GOT3 (cell line): Measurements from ENCODE around the gene JSRP1.

Source experiments
- DNase-seq: peaks from one replicate; lab custom pipeline; 2025; ENCODE audit warnings: mixed read lengths; lab: John Stamatoyannopoulos, UW

Gene JSRP1

DNA sequence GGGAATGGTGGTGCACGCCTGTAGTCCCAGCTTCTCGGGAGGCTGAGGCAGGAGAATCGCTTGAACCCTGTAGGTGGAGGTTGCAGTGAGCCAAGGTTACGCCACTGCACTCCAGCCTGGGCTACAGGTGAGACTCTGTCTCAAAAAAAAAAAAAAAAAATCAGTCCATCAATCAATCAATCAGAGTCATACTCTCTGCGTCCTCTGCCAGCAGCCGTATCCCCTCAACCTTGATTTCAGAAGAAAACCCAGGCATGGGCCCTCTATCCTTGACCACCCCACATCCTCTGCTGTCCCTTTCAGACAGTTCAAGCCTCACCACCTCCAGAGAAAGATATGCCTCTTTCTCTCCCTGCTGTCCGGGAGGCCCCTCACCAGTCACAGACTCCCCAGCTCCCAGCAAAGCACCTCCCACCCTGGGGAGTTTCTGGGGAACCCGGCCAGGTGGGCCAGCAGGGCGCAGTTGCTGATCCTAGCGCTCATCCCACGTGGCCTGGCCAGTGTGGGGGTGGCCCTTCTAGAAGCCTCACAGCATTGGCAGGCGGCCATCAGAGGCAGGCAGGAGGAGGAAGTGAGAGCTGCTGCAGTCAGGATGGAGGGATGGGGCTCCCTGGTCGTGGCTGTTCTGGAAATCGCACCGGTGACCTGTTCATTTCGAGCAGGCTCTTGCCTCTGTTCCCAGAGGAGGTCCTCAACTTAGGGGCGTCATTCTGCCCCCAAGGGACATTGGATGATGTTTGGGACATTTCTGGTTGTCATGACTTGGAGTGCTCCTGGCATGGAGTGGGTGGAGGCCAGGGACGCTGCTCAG is 10.2 kb upstream of the JSRP1 start:
- DNase-seq, result no peak

DNA sequence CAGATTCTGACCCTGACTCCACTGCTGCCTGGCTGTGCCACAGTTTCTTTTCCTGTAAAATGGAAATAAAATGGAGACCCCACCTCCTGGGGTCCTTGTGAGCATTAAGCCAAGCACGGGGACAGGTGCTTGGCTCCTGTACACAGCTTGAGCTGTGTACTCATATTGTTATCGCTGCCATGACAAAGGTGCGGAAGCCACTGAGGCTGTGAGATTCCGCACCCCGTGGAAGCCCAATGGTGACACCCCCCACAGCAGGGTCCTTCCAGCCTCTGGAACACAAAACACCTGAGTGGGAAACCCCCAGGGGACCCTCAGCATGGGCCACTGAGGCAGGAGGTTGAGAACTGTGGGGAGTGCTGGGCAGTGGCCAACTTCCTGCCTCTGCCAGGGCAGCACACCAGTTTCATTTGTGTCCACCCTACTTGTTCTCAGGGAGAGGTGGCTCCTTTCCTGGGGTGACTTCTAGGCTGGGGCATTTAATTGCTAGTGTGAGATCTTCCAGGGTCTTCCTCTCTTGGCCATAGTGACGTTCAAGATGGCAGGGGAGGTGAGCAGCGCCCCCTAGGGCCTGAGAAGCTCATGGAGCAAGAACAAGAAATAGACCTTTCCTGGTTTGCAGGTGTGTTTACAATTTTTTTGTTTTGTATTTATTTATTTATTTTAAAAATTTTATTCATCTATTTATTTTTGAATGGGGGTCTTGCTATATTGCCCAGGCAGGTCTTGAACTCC is 5.4 kb upstream of the JSRP1 start:
- DNase-seq, result no peak

DNA sequence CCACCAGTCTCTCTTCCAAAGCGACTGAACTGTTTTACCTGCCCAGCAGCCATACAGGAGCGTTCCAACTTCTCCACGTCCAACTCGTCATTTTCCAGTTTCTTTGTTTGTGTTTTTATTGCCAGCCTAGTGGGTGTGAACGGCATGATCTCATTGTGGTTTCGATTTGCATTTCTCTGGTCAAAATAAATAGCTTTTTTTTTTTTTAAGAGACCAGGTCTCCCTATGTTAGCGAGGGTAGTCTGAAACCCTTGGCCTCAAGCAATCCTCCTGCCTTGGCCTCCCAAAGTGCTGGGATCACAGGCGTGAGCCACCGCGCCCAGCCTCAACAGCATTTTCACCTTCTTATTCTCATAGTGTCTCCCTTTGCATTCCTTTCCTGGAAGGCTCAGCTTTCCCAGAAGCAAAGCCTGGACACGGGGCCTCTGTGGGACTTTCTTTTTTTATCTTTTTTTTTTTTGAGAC is 4.2 kb upstream of the JSRP1 start:
- DNase-seq, result no peak

DNA sequence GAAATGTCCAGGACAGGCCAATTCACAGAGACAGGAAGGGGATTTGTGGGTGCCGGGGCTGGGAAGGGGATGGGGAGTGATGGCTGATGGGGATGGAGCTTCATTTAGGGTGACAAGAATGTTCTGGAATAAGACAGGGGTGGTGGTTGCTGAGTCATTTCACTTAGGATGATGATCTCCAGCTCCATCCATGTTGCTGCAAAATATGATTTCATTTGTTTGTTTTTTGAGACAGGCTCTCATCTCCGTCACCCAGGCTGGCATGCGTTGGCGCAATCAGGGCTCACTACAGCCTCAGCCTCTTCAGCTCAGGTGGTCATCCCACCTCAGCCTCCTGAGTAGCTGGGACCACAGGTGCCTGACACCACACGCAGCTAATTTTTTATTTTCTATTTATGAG is 3.1 kb upstream of the JSRP1 start:
- DNase-seq, result no peak

DNA sequence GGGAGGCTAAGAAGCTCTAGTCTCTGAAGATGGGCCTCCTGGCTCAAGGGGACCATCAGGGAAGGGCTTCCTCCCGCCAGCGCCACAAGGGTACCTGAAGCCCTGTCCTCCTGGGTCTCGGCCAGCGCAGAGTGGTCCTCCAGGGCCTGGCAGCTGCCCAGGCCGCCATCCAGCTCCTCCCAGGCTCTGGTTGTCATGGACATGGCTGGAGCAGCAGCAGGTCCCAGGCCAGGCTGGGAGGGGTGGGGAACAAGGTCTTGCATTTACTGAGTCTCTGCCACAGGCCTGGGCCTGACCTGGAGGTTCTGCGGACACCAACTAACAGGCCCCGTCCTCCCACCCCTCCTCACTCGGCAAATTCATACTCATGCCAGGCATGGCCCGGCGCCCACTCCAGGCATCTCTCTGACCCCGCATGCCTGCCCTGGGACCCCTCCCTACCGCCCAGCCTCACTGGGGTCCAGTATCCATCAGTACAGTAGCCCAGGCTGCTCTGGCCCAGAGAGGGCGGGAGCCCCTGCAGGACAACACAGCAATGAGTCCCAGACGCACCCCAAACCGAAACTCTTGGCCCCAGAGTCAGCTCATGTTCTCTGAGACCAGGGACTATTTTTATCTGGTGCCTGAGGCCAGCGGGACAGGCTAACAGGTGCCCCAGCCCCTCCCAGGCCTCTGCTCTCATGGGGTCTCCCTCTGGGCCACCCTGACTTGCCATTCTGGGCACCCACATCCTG is 938 bp downstream of the JSRP1 start:
- DNase-seq, result no peak

DNA sequence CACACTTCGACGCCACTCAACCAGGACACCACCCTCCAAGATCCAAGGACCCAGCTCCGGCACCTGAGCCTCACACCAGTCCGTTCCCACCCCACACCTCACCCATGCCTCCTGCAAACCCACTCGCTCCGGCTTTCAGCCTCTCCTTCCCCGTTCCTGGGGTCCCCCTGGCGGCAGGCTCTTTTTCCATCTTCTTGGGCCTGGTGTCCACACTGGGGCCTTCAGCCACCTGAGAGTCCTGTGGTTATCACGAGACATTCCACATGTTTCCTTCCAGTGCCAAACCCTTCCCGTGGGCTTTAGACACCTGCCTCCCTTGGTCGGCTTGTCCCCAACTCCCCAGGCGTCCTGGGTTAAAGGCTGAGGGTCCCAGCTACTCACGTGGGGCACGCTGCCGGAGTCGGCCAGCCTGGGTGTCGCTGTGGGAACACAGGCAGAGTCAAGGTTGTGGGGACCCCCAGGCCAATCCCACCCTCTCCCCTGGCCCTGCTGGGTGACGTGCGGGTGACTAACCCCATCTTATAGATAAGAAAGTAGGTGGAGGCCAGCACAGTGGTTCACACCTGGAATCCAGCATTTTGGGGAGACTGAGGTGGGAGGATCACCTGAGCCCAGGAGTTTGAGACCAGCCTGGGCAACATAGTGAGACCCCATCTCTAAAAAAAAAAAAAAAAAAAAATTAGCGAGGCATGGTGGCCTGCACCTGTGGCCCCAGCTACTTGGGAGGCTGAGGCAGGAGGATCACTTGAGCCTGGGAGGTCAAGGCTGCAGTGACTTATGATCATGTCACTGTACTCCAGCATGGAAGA is 1.9 kb downstream of the JSRP1 start:
- no peak for DNase-seq

DNA sequence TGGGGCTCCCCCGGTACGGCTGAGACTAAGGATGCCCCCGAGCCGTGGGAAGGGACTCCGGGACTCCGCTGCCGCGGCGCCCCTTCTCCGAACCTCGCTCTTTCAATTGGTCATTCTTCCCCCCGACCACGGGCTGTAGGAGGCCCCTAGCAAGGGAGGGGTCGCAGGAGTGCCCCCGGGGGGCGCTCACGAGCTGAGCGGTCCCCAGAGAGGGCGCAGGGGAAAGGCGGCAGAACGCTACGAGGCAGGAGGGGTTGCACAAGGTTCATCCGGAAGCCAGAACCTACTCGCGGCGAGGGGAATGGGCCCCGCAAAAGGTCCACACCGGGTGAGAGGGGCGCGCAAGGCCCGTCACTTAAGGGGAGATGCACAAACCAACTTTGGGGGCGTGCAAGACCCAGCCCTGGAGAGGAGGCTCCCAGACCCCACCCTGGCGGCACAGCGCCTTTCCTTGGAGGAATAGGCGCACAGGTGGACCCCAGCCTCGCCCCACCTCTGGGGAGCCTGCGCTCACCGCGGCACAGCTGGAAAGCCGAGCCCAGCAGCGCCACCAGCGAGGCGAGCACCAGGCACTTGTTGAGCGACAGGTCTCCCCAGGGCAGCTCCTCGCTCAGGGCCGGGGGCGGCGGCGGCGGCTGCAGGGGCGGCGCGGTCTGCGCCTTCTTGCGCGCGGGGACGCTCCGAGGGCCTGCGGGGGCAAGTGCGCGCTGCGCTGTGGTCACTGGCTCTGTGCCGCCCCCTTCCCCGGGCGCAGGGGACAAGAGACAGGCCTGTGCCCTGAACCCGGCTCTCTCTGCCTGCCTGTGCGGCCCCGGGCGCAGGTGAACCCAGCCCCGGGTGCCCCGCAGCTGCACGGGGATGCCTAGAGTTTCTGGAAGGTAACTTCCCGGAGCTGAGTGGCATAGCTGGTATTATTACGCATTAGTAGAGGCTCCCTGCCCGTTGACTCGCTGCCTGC is 2.8 kb downstream of the JSRP1 start:
- no peak for DNase-seq

DNA sequence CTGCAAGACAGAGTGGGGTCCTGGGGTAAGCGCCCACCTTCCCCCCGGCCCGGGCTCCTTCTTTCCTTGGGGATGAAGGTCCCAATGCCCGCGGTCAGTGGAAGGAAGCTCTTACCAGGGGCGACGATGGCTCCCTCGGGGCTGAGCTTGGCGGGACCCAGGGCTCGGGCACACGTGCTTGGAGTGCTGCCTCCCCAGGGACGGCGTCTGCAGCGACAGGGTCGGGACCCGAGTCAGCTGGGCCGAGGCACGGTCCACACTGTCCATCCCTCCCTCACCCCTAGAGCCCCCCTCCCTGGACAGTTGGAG is 3.5 kb downstream of the JSRP1 start:
- no peak for DNase-seq

DNA sequence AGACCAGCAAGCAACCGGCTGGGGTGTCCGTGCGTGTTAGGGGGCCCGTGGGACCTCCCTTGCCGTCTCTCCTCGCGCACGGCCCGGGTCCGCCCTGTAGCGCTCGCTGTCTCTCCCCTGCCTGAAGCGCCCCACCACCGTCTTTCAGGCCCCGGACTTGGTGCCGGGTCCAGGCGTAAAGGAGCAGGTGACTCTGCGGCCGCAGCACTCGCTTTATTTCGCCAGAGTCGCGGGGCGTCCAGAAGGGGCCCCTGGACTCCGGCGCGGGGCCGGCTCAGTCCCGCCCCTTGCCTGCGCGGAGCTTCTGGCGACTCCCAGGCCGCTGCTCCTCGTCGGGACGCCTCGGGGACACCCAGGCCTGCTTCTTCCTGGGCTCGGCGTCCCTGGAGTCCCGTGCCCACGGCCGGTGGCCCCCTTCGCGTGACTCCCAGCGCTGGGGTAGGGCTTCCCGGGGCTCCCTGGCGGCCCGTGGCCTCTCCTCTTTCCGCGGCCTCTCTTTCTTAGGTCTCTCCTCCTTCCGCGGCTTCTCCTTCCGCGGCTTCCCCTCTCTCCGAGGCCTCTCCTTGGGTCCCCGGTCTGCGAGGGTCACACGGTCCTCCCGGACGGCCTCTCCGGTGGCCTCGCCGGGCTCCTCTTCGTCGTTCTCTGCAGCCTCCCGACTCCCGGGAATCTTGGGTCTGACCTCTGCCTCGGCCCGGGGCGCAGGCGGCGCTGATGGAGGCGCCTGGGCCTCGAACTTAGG is 4.0 kb downstream of the JSRP1 start:
- DNase-seq, result no peak

DNA sequence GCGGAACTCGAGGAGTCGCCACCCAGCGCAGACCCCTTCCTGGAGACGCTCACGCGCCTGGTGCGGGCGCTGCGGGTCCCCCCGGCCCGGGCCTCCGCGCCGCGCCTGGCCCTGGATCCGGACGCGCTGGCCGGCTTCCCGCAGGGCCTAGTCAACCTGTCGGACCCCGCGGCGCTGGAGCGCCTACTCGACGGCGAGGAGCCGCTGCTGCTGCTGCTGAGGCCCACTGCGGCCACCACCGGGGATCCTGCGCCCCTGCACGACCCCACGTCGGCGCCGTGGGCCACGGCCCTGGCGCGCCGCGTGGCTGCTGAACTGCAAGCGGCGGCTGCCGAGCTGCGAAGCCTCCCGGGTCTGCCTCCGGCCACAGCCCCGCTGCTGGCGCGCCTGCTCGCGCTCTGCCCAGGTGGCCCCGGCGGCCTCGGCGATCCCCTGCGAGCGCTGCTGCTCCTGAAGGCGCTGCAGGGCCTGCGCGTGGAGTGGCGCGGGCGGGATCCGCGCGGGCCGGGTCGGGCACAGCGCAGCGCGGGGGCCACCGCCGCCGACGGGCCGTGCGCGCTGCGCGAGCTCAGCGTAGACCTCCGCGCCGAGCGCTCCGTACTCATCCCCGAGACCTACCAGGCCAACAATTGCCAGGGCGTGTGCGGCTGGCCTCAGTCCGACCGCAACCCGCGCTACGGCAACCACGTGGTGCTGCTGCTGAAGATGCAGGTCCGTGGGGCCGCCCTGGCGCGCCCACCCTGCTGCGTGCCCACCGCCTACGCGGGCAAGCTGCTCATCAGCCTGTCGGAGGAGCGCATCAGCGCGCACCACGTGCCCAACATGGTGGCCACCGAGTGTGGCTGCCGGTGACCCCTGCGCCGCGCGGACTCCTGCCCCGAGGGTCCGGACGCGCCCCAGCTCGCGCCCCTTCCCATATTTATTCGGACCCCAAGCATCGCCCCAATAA is 4.8 kb downstream of the JSRP1 start:
- no peak for DNase-seq

DNA sequence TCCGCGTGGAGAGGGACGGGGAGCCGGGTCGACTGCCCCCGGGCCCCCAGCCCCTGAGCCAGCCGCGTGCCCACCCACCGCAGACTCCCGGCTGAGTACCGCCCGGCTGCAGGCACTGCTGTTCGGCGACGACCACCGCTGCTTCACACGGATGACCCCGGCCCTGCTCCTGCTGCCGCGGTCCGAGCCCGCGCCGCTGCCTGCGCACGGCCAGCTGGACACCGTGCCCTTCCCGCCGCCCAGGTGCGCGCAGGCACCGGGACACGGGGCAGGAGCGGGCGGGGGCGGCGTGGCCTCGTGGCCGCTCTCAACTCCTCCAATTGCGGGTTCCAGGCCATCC is 5.5 kb downstream of the JSRP1 start:
- no peak for DNase-seq

DNA sequence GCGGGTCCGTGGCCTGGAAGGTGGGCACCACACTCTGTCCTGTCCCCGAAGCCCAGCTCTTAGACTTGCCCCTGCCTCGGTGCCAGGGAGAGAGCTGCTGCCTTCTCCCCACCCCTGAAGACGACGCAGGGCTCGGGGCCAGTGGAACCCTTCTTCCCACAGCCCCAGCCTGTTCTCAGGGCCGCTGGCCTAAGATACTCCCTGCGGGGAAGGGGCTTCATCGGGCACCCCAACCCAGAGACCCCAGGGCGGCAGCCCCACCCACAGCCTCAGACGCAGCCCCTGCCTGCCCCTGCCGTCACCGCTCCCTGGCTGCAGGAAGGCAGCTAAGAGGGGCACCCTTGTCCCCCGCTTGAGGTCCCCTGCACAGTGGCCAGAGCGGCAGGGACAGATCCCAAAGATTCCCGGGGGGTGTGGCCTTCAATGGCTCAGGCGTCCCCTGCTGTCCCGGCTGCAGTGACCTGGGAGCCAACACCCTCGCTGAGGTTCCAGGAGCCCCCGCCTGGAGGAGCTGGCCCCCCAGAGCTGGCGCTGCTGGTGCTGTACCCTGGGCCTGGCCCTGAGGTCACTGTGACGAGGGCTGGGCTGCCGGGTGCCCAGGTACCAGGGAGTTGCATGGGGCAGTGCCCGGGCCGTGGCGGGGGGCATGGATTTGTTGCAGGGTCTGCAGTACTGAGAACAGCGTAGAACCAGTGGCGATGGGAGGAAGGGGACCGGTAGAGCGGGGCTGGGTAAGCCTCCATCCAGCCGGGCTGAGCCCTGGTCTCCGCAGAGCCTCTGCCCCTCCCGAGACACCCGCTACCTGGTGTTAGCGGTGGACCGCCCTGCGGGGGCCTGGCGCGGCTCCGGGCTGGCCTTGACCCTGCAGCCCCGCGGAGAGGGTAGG is 6.1 kb downstream of the JSRP1 start:
- no peak for DNase-seq

DNA sequence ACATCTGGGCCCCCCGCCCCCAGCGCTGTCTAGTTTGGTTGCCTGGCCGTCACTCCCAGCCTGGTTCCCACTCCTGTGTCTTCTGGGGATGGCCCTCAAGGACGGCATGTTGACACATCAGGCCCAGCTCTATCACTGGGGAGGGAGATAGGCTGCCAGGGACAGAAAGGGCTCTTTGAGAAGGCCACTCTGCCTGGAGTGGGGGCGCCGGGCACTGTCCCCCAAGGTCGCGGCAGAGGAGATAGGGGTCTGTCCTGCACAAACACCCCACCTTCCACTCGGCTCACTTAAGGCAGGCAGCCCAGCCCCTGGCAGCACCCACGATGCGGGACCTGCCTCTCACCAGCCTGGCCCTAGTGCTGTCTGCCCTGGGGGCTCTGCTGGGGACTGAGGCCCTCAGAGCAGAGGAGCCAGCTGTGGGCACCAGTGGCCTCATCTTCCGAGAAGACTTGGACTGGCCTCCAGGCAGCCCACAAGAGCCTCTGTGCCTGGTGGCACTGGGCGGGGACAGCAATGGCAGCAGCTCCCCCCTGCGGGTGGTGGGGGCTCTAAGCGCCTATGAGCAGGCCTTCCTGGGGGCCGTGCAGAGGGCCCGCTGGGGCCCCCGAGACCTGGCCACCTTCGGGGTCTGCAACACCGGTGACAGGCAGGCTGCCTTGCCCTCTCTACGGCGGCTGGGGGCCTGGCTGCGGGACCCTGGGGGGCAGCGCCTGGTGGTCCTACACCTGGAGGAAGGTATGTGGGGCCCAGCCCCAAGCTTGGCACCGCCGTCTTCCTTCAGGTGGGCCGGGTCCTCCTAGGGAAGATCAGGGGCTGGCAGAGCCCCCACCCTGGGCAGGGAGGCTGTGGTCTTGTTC is 7.0 kb downstream of the JSRP1 start, which contains the start of gene AMH:
Gene AMH (plus strand): TSS at position 314 of the 857 bp plus-strand sequence. CDS start 10 bp downstream, at position 324.
- no peak for DNase-seq

DNA sequence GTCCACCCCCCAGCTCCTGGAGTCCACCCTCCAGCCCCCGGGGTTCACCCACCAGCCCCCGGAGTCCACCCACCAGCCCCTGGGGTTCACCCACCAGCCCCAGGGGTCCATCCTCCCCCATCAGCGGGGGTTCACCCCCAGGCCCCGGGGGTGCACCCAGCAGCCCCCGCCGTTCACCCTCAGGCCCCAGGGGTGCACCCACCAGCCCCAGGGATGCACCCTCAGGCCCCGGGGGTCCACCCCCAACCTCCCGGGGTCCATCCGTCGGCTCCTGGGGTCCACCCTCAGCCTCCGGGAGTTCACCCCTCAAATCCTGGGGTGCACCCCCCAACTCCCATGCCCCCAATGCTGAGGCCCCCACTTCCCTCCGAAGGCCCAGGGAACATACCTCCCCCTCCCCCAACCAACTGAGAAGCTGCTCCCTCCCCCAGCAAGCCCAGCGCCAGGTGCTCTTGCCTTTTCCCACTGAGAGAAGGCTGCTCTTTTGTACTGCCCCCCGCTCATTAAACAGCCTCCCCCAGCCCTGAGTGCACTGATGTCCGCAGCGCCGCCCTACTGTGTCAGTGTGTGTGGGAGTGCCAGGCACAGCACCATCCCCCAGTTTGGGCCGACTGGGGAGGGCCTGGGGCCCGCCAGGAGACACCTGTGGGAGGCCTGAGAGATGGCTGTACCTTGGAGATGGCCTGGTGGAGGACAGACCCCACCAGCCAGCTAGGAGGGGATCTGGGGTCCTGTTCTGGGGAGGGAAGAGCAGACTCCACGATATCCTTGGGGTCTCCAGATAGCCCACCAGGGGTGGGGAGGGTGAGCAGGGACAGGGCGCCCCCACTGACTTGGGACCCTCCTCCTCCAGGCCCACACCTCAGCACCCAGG is 7.8 kb downstream of the JSRP1 start:
- no peak for DNase-seq

DNA sequence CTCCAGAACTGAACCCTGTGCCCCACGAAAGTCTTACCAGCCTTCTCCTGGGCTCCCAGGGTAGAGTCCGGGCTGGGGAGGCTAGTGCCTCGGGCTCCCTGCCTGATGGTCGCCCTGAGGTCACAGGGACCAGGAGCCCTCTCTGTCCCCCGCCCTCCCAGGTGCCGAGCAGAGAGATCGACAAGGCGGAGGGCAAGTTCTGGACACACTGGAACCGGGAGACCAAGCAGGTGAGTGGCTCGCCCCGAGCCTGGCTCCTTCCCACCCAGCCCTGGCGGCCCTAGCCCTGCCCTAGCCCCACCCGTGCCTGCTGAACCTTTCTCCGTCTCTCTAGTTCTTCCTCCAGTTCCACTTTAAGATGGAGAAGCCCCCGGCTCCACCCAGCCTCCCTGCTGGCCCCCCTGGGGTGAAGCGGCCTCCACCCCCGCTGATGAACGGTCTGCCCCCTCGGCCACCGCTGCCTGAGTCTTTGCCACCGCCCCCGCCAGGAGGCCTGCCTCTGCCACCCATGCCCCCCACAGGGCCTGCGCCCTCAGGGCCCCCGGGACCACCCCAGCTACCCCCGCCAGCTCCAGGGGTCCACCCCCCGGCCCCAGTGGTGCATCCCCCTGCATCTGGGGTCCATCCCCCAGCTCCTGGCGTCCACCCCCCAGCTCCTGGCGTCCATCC is 8.7 kb downstream of the JSRP1 start:
- no peak for DNase-seq
